BJ (cell line): ENCODE results near the gene DPP6. TPM values are rescaled to one million over a fixed set of nuclear protein-coding genes. Genes with fewer than 3 reads are reported as not detected.

Experiments
- CTCF ChIA-PET: fragments of 350-600 bp; formaldehyde crosslinking; extraction: SDS; loops from one replicate; lab custom pipeline; 2021; ENCODE audit warnings: antibody characterized with exemption, inconsistent platforms; lab: Yijun Ruan, JAX
- POLR2A ChIA-PET: fragments of 300-600 bp; sonication (Branson Sonifier 250); formaldehyde crosslinking; extraction: SDS; loops from one replicate; lab custom pipeline; 2021; ENCODE audit warnings: antibody characterized with exemption; lab: Charles Lee
- DNase-seq: peaks from one replicate; pipeline ENCODE4 v3.0.0-alpha.2; 2011; ENCODE audit warnings: low read depth
- H3K27me3 ChIP-seq: 2 replicates; pipeline ENCODE4 v1.6.0; 2011; ENCODE audit warnings: low read length; ENCODE audit not compliant: control insufficient read depth, insufficient read depth
- H3K36me3 ChIP-seq: 2 replicates; pipeline ENCODE4 v1.5.1; 2011; ENCODE audit warnings: low read length; ENCODE audit not compliant: control insufficient read depth, insufficient read depth
- H3K4me3 ChIP-seq: 2 replicates; pipeline ENCODE4 v1.5.1; 2011; ENCODE audit warnings: low read depth, mild to moderate bottlenecking, control low read depth, low read length
- polyA plus RNA-seq: library from polyadenylated mRNA; depleted of rRNA; stranded (reverse); fragments of >200 nt; gene quantifications from 2 replicates; pipeline ENCODE4 v1.2.3, GENCODE V29; 2011
- TF ChIP-seq, protein P1 (sequence below): IDR thresholded peaks from 2 replicates; pipeline ENCODE4 v1.5.1; 2011; ENCODE audit warnings: low read depth, mild to moderate bottlenecking, control low read depth, inconsistent platforms, low read length, moderate library complexity; ENCODE audit not compliant: insufficient read depth

The DPP6 gene
- polyA plus RNA-seq, 1 experiment = not detected

DNA sequence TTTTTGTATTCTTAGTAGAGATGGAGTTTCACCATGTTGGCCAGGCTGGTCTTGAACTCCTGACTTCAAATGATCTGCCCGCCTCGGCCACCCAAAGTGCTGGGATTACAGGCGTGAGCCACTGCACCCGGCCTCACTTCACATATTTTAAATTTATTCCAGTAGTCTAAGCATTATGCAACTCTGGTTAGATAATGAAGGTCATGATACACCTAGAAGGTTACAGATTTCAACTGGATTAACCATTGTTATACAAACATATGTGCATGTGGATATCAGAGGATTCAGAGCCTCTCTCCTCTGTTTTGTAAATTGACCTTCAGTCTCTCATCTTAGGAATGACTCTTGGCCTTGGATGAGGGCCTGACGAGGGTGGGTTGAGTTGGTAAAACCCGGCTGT lies 146.3 kb downstream of the DPP6 start:
- H3K36me3 ChIP-seq = no peaks in the 10 kb centered on the region
- ChIA-PET CTCF (no interaction called here), POLR2A (no interaction called here)
- TF ChIP-seq, protein P1, sequence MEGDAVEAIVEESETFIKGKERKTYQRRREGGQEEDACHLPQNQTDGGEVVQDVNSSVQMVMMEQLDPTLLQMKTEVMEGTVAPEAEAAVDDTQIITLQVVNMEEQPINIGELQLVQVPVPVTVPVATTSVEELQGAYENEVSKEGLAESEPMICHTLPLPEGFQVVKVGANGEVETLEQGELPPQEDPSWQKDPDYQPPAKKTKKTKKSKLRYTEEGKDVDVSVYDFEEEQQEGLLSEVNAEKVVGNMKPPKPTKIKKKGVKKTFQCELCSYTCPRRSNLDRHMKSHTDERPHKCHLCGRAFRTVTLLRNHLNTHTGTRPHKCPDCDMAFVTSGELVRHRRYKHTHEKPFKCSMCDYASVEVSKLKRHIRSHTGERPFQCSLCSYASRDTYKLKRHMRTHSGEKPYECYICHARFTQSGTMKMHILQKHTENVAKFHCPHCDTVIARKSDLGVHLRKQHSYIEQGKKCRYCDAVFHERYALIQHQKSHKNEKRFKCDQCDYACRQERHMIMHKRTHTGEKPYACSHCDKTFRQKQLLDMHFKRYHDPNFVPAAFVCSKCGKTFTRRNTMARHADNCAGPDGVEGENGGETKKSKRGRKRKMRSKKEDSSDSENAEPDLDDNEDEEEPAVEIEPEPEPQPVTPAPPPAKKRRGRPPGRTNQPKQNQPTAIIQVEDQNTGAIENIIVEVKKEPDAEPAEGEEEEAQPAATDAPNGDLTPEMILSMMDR = no peak
- no peak for DNase-seq
- H3K4me3 ChIP-seq = no peak overlapping the region
- no peaks in the 10 kb centered on the region for H3K27me3 ChIP-seq

DNA sequence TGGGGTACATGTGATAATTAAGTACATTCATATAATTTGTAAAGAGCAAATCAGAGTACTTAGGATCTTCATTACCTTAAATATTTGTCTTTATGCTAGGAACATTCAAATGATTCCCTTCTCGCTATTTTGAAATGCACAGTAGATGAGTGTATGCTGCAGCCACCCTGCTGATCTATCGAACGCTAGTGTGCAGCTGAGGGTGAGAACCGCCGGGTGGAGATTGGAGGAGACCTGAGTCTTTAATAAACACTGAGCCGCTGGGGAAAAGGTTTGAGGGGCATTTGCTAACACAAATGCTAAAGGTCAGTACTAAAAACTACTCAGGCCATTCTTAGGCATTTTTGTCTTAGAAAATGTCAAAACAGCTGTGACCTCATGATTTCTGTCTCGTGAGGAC lies 148.0 kb downstream of the DPP6 start:
- Histone ChIP-seq H3K27me3 (no peaks in the 10 kb centered on the region), H3K4me3 (no peak overlapping the region), H3K36me3 (no peaks in the 10 kb centered on the region)
- ChIA-PET CTCF (no interaction called here), POLR2A (no interaction called here)
- no peak for DNase-seq
- TF ChIP-seq, protein P1 = no peak

DNA sequence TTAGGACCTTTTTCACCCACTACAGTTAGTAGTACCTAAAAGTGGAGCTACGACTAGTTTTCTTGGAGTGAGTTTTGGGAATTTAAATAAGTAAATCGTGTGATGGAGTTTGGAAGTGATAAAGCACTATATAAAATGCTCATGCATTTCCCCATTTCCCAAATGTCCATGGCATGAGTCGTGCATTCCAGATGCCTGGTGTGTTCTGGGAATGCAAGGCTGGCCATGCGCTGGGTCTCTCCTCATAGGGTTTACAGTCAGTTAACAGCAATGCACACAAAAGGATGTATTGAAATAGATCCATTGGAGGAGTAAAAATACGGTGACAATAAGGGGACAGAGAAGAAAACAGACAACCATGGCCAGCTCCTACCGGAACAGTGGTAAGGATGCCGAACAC lies 149.8 kb downstream of the DPP6 start:
- no peaks in the 10 kb centered on the region for H3K36me3 ChIP-seq
- ChIA-PET POLR2A (no interaction called here), CTCF (no interaction called here)
- no peak for DNase-seq
- no peaks in the 10 kb centered on the region for H3K27me3 ChIP-seq
- H3K4me3 ChIP-seq = no peak overlapping the region
- TF ChIP-seq, protein P1 = no peak

DNA sequence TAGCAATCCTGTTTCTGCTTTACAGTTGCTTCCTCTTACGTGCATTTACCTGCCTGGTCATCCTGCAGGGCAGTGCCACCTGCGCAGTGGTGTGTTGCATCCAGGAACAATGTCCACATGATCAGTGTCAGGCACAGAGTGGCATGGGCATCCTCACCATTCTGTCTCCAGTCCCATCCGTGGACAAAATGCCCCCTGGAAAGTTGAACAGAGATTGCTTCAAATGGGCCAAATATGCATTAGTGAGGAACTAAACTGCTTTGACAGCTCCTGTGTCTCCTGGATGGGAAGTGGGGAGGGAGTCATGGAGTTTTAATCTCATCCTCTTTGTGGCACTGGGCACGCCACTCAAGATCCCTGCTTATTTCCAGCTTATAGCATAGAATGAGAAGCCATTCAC lies 151.8 kb downstream of the DPP6 start:
- H3K36me3 ChIP-seq = no peaks in the 10 kb centered on the region
- H3K4me3 ChIP-seq = no peak overlapping the region
- DNase-seq = no peak
- ChIA-PET POLR2A (no interaction called here), CTCF (no interaction called here)
- TF ChIP-seq, protein P1 = no peak
- no peaks in the 10 kb centered on the region for H3K27me3 ChIP-seq

DNA sequence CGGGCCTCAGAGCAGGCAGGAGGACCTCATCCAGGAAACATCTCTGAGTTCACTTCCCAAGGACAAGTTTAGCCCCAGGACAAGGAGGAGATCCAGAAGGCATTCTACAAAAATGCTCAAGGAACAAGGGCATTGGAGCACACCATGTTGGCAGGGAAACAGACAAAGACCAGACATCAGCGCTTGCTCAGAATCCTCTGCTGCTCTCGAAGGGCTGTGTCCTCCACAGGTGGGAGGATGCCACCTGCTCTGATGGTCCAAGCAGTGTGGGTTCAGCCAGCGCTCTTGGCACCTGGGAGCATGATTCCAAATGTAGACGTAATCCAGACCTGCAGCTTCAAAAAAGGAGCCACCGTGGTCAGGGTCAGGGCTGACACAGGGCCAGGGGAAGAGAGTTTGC lies 160.7 kb downstream of the DPP6 start:
- H3K27me3 ChIP-seq = no peaks in the 10 kb centered on the region
- no peak for DNase-seq
- CTCF ChIA-PET = no interaction called here
- POLR2A ChIA-PET = no interaction called here
- TF ChIP-seq, protein P1 = no peak
- no peaks in the 10 kb centered on the region for H3K36me3 ChIP-seq
- H3K4me3 ChIP-seq = no peak overlapping the region
